ENCODE measurements around the gene MSMB.
"Not testable (repeated sequence)": the region's sequence is repeated elsewhere in the genome, so short reads cannot be mapped to it uniquely, and the experiment has no call there.

Gene MSMB

GRCh38 chr10:46046261-46046660 is at the start of gene MSMB:
MSMB (minus strand) TSS chr10:46046269; CDS start chr10:46046237, 32 bp downstream.
- DNase-seq: no peak

- no peak for DNase-seq
Observed at GRCh38 chr10:46094931-46095750, 49.1 kb upstream of the MSMB start.

- no peak for DNase-seq
Observed at GRCh38 chr10:46094197-46094500, 48.1 kb upstream of the MSMB start.

GRCh38 chr10:46093316-46094196 is 47.5 kb upstream of the MSMB start:
- not testable (repeated sequence) for DNase-seq

- no peak for DNase-seq
Observed at GRCh38 chr10:46092524-46093081, 46.5 kb upstream of the MSMB start.

GRCh38 chr10:46091828-46092523 is 45.9 kb upstream of the MSMB start:
- DNase-seq: no peak

GRCh38 chr10:46091080-46091827 is 45.2 kb upstream of the MSMB start:
- no peak for DNase-seq

GRCh38 chr10:46090258-46090812 is 44.3 kb upstream of the MSMB start:
- DNase-seq: no peak

- DNase-seq: not testable (repeated sequence)
Observed at GRCh38 chr10:46087381-46087780, 41.3 kb upstream of the MSMB start.

GRCh38 chr10:46084321-46085165 is 38.5 kb upstream of the MSMB start:
- no peak for DNase-seq

GRCh38 chr10:46080886-46081285 is 34.8 kb upstream of the MSMB start:
- DNase-seq: no peak

- DNase-seq: no peak
Observed at GRCh38 chr10:46079831-46080585, 33.9 kb upstream of the MSMB start.

GRCh38 chr10:46077731-46078413 is 31.8 kb upstream of the MSMB start:
- DNase-seq: no peak

GRCh38 chr10:46077141-46077554 is 31.1 kb upstream of the MSMB start:
- no peak for DNase-seq

- no peak for DNase-seq
Observed at GRCh38 chr10:46075869-46076268, 29.8 kb upstream of the MSMB start.

GRCh38 chr10:46074196-46074946 is 28.3 kb upstream of the MSMB start:
- no peak for DNase-seq

- no peak for DNase-seq
Observed at GRCh38 chr10:46073564-46073963, 27.5 kb upstream of the MSMB start.

- DNase-seq: no peak
Observed at GRCh38 chr10:46070749-46071148, 24.7 kb upstream of the MSMB start.
